SU-DHL-6 (cell line): ENCODE measurements around the gene TPST1.

Experiments used
- H2AFZ ChIP-seq: fragments of 200-600 bp; sonication (generic); 2 replicates; pipeline ENCODE4 v1.6.1; 2014; ENCODE audit warnings: low read depth, mild to moderate bottlenecking, moderate library complexity, mixed read lengths, antibody characterized with exemption, low read length; ENCODE audit not compliant: severe bottlenecking
- H3F3A ChIP-seq: fragments of 200-600 bp; shearing (Covaris generic); 2 replicates; pipeline ENCODE4 v1.6.0; 2016; ENCODE audit warnings: antibody characterized with exemption, mild to moderate bottlenecking; ENCODE audit not compliant: insufficient read depth
- H3K27ac ChIP-seq: fragments of 200-600 bp; sonication (generic); 2 replicates; pipeline ENCODE4 v1.5.1; 2016; ENCODE audit warnings: low read depth, mild to moderate bottlenecking, low read length, moderate library complexity, mixed read lengths
- H3K27me3 ChIP-seq: fragments of 200-600 bp; sonication (generic), shearing (Covaris generic); 2 replicates; pipeline ENCODE4 v1.6.0; 2014; ENCODE audit warnings: mild to moderate bottlenecking, low read length
- H3K36me3 ChIP-seq: fragments of 200-600 bp; sonication (generic); 2 replicates; pipeline ENCODE4 v1.6.1; 2014; ENCODE audit warnings: mild to moderate bottlenecking, low read length, mixed read lengths
- H3K4me2 ChIP-seq: fragments of 300-600, 200-600 bp; shearing (Covaris generic), sonication (generic); 2 replicates; pipeline ENCODE4 v1.6.0; 2014; ENCODE audit warnings: low read length, low read depth, mild to moderate bottlenecking; ENCODE audit not compliant: poor library complexity, severe bottlenecking
- H3K4me3 ChIP-seq: fragments of 200-600 bp; sonication (generic); 2 replicates; pipeline ENCODE4 v1.5.1; 2014; ENCODE audit warnings: antibody characterized with exemption, low read length, mild to moderate bottlenecking, mixed read lengths; ENCODE audit not compliant: insufficient read depth, poor library complexity, severe bottlenecking
- H3K79me2 ChIP-seq: fragments of 200-600 bp; sonication (generic); 2 replicates; pipeline ENCODE4 v1.6.1; 2014; ENCODE audit warnings: mild to moderate bottlenecking, low read length, moderate library complexity; ENCODE audit not compliant: insufficient read depth
- H3K9ac ChIP-seq: fragments of 200-600 bp; sonication (generic); 2 replicates; pipeline ENCODE4 v1.7.0; 2014; ENCODE audit warnings: mild to moderate bottlenecking, low read length
- H3K9me2 ChIP-seq: fragments of 200-600 bp; sonication (generic); replicated peaks from 2 replicates; pipeline ENCODE4 v1.6.1; 2014; ENCODE audit warnings: low read length; ENCODE audit not compliant: insufficient read depth
- H3K9me3 ChIP-seq: fragments of 200-600 bp; sonication (generic); 2 replicates; pipeline ENCODE4 v1.6.1; 2014; ENCODE audit warnings: low read length, mixed read lengths; ENCODE audit not compliant: insufficient read depth
- H4K20me1 ChIP-seq: fragments of 200-600 bp; sonication (generic); 2 replicates; pipeline ENCODE4 v1.6.1; 2014; ENCODE audit warnings: low read depth, mild to moderate bottlenecking, antibody characterized with exemption, low read length, moderate library complexity, mixed read lengths
- EZH2phosphoT487 ChIP-seq: fragments of 200-600 bp; sonication (generic), shearing (Covaris generic); conservative IDR thresholded peaks from 2 replicates; pipeline ENCODE4 v1.6.1; 2018; ENCODE audit warnings: mild to moderate bottlenecking, antibody characterized with exemption, low read length, moderate library complexity, mixed read lengths
- TF ChIP-seq, protein P1 (sequence below): fragments of 200-600 bp; sonication (generic); IDR thresholded peaks from one replicate; pipeline ENCODE4 v1.5.1; 2017; ENCODE audit warnings: antibody characterized with exemption, mild to moderate bottlenecking, low read length, moderate library complexity; ENCODE audit not compliant: insufficient read depth, poor library complexity, severe bottlenecking

The TPST1 gene

DNA sequence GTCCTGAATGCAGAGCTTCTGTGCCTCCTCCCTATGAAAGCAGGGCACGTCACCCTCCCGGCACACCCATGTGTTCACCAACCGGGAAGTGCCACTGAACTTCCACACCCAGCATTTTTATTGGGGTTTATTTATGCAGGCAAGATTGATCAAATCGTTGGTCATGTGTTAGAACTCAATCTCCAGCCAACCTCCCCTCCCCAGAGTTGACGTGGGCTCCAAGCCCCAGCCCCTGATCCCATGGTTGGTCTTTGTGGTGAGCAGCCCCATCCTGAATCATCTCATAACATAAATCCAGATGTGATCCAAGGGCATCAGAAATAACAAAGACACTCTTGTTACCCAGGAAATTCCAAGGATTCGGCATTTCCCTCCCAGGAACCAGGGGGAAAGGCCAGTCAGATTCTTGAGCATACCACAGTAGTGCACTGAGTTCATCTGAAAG is 151.2 kb downstream of the TPST1 start:
- Histone ChIP-seq H3K9ac (no peak overlapping the region), H3K9me3 (no peaks in the 10 kb centered on the region), H4K20me1 (no peaks in the 10 kb centered on the region), H3F3A (no peaks in the 10 kb centered on the region), H3K79me2 (no peaks in the 10 kb centered on the region), H3K36me3 (no peaks in the 10 kb centered on the region), H2AFZ (no peak overlapping the region), H3K4me2 (no peak overlapping the region), H3K9me2 (no peaks in the 10 kb centered on the region), H3K4me3 (no peak overlapping the region), H3K27me3 (no peaks in the 10 kb centered on the region), H3K27ac (no peak overlapping the region)
- TF ChIP-seq EZH2phosphoT487 = no peak
- TF ChIP-seq, protein P1, sequence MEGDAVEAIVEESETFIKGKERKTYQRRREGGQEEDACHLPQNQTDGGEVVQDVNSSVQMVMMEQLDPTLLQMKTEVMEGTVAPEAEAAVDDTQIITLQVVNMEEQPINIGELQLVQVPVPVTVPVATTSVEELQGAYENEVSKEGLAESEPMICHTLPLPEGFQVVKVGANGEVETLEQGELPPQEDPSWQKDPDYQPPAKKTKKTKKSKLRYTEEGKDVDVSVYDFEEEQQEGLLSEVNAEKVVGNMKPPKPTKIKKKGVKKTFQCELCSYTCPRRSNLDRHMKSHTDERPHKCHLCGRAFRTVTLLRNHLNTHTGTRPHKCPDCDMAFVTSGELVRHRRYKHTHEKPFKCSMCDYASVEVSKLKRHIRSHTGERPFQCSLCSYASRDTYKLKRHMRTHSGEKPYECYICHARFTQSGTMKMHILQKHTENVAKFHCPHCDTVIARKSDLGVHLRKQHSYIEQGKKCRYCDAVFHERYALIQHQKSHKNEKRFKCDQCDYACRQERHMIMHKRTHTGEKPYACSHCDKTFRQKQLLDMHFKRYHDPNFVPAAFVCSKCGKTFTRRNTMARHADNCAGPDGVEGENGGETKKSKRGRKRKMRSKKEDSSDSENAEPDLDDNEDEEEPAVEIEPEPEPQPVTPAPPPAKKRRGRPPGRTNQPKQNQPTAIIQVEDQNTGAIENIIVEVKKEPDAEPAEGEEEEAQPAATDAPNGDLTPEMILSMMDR = no peak

DNA sequence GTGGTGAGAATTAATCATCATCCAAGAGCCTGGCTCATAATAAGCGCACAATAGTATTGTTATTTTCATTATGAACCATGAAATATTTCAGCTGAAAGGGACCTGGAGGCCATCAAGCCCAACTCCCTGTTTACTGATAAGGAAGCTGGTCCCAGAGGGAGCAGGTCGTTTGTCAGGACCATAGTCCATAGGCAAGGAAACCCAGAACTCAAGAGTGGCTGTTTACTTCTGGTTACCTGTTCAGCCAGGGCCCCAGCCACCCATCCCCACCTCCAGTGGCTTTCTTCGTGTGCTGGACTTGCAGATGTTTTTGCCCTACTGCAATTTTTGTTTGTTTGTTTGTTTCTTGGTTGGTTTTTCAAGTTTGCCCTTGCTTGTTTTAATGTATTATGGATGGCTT is 152.0 kb downstream of the TPST1 start:
- Histone ChIP-seq H3K4me3 (no peak overlapping the region), H3K79me2 (no peaks in the 10 kb centered on the region), H3K9ac (no peak overlapping the region), H2AFZ (no peak overlapping the region), H3K36me3 (no peaks in the 10 kb centered on the region), H3K27ac (no peak overlapping the region), H3K9me3 (no peaks in the 10 kb centered on the region), H3K27me3 (no peaks in the 10 kb centered on the region), H3F3A (no peaks in the 10 kb centered on the region), H3K9me2 (no peaks in the 10 kb centered on the region), H4K20me1 (no peaks in the 10 kb centered on the region), H3K4me2 (no peak overlapping the region)
- no peak for TF ChIP-seq EZH2phosphoT487
- TF ChIP-seq, protein P1 = no peak

DNA sequence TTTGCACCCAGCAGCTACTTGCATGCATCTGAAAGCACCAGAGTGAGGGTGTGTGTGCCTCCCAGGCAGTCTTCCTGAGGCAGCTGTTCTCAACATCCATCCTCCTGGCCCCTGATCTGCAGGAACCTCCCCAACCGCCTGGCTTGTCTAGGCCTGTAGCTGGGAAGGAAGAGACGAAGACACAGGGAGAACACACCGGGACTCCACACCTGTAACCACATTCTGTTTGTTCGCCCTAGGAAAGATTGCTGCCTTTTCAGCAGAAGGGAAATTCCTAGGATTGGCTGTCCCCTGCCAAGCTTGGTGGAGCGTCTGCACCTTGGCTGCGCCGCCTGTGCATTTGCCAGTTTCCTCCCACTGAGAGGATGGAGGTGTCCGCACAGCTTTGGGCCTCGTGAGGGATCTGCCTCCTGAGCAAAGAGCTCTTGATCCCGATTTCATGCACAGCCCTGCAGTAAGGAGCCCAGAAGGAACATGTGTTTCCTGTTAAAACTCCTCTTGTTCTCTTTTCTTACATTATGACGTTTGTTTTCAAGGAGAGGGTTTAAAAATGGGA is 154.6 kb downstream of the TPST1 start:
- Histone ChIP-seq H3K36me3 (no peaks in the 10 kb centered on the region), H3K27me3 (no peaks in the 10 kb centered on the region), H3K9me2 (no peaks in the 10 kb centered on the region), H4K20me1 (no peaks in the 10 kb centered on the region), H2AFZ (no peak overlapping the region), H3K4me3 (no peak overlapping the region), H3K4me2 (no peak overlapping the region), H3K9me3 (no peaks in the 10 kb centered on the region), H3F3A (no peaks in the 10 kb centered on the region), H3K9ac (no peak overlapping the region), H3K79me2 (no peaks in the 10 kb centered on the region), H3K27ac (no peak overlapping the region)
- TF ChIP-seq, protein P1 = no peak
- no peak for TF ChIP-seq EZH2phosphoT487
